ENCODE results near the gene PRUNE2.

The PRUNE2 gene

DNA sequence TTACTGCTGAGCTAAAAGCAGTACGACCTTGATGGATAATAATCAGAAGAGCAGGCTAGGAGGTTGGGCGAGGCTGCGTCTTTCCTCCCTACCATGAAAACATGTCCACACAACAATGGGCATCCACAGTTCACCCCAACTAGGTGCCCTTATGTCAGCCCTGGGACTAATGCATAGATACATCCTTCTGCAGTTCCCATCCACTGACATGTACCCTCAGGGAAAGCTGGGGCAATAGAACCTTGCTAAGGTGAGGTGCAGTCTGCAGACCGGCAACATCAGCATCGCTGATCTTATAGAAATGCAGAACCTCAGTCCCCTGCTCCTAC lies 697 bp upstream of the PRUNE2 start:
- WGBS (ENCODE audit: extremely low coverage, insufficient coverage, low lambda C conversion rate) = no CpG with 5 or more reads among the region's 5 CpGs
- peaks cover 6% of the 10 kb centered on the region for H3K4me1 ChIP-seq (ENCODE audit: control insufficient read depth, low read depth, low read length)

DNA sequence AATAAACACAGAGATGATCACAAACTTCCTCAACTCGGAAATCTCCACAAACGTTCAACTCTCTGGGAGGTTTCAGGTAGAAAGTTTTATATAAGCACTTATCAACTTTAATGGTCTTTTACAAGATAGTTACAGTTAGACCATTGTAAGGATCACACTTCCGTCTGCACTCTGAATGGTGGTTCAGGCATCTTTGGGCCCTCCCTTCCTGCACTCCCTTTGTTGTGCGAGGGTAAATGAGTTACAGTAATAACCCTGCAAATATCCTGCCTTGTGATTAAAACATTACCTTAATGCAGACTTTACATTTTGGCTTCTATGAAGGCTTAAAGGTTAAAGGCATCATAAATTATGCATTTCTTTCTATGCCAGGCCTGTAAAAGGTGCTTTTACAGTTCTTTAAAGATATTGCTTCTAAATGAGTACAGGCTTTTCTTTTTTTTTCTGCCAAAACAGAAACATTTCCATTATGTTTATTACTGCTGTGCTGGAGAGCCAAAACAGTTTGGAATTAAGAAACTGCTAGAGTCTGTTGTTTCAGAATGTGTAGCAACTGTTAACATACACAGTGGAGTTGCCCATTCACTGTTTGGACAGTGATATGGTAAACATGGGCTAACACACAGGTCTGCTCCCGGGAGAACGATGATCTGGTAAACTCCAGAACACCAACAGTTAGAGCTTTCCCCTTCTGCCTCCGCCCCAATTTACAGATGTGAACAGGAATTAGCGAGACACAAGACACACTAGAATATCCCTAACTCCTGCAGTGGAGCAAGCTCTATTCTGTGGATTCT lies 1.1 kb downstream of the PRUNE2 start:
- Histone ChIP-seq H3K27me3 (ENCODE audit: insufficient read depth, low read length, poor library complexity) (peaks cover 16% of the 10 kb centered on the region), H3K56ac (ENCODE audit: low read length) (no peak overlapping the region), H4K8ac (ENCODE audit: low read depth, low read length) (no peak overlapping the region), H3K4me1 (ENCODE audit: control insufficient read depth, low read depth, low read length) (peaks cover 6% of the 10 kb centered on the region), H3K9ac (ENCODE audit: low read length) (no peak overlapping the region), H3K4ac (ENCODE audit: low read depth, low read length) (no peak overlapping the region), H3K36me3 (ENCODE audit: control insufficient read depth, insufficient read depth, low read length) (no peaks in the 10 kb centered on the region), H4K5ac (ENCODE audit: low read length) (no peak overlapping the region), H3K23ac (ENCODE audit: low read length) (no peak overlapping the region), H3K4me3 (ENCODE audit: low read length) (no peak overlapping the region), H3K27ac (ENCODE audit: low read depth, low read length) (no peak overlapping the region), H3K79me1 (ENCODE audit: low read length) (no peaks in the 10 kb centered on the region), H2BK15ac (replicated peaks; ENCODE audit: low read depth) (no peak overlapping the region), H3K4me2 (ENCODE audit: low read length) (peak overlapping the region; percentile 87), H2BK120ac (ENCODE audit: low read depth, low read length) (no peak overlapping the region), H2BK5ac (ENCODE audit: low read length) (no peak overlapping the region), H3K18ac (ENCODE audit: low read length) (no peak overlapping the region), H3K79me2 (ENCODE audit: control insufficient read depth, insufficient read depth, low read length) (no peaks in the 10 kb centered on the region), H2AK5ac (ENCODE audit: low read length) (no peak overlapping the region)
- no peak for DNase-seq
- WGBS (ENCODE audit: extremely low coverage, insufficient coverage, low lambda C conversion rate) = no CpG with 5 or more reads among the region's 8 CpGs

More for the DNA sequence above, 697 bp upstream of the PRUNE2 start:
- Histone ChIP-seq H3K56ac (ENCODE audit: low read length) (peak overlapping the region; percentile 2), H3K9ac (ENCODE audit: low read length) (no peak overlapping the region), H3K79me1 (ENCODE audit: low read length) (no peaks in the 10 kb centered on the region), H3K27me3 (ENCODE audit: insufficient read depth, low read length, poor library complexity) (peaks cover 16% of the 10 kb centered on the region), H3K18ac (ENCODE audit: low read length) (no peak overlapping the region), H3K27ac (ENCODE audit: low read depth, low read length) (no peak overlapping the region), H4K5ac (ENCODE audit: low read length) (no peak overlapping the region), H3K79me2 (ENCODE audit: control insufficient read depth, insufficient read depth, low read length) (no peaks in the 10 kb centered on the region), H2AK5ac (ENCODE audit: low read length) (no peak overlapping the region), H4K8ac (ENCODE audit: low read depth, low read length) (no peak overlapping the region), H3K23ac (ENCODE audit: low read length) (no peak overlapping the region), H3K36me3 (ENCODE audit: control insufficient read depth, insufficient read depth, low read length) (no peaks in the 10 kb centered on the region), H2BK15ac (replicated peaks; ENCODE audit: low read depth) (no peak overlapping the region), H2BK5ac (ENCODE audit: low read length) (no peak overlapping the region), H2BK120ac (ENCODE audit: low read depth, low read length) (no peak overlapping the region), H3K4ac (ENCODE audit: low read depth, low read length) (no peak overlapping the region), H3K4me3 (ENCODE audit: low read length) (no peak overlapping the region), H3K4me2 (ENCODE audit: low read length) (peak overlapping the region; percentile 46)
- no peak for DNase-seq

DNA sequence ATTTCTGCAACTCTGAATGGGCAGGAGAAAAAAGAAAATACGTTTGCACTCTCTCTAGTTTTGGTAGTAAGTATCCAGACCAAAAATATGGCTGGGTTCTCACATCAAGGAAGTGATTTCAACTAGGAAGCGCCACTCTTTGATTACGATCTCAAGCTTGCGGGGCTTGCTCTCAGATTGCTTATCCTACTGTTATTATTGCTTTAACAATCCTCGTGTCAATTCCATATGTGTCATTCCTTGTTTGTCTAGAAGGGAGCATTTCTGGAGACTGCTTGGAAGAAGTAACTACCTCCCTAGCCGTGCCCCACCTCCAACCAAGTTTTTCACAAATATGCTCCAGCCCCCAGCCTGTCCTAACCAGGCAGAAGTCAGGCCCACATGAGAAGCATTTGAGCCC lies 3.5 kb downstream of the PRUNE2 start:
- peaks cover 14% of the 10 kb centered on the region for H3K27me3 ChIP-seq (ENCODE audit: insufficient read depth, low read length, poor library complexity)

DNA sequence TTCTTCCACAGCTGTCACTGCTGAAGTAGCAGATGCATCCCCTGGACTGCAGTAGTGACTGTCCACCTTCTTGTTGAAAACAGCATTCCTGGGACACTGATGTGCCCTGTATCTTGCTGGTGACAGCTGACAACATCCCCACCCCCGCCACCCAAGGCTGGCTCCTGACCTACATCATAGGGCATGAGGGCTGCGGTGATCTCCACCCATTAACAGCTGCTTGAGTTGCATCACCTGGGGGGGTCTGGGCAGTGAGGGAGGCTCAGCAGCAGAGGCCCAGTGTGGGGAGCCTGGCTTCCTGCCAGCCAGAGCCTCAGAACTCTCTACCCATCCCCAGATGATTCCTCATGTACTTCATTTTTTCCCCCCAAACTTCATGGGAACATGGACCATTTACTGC lies 4.1 kb downstream of the PRUNE2 start:
- no CpG with 5 or more reads among the region's 2 CpGs for WGBS (ENCODE audit: extremely low coverage, insufficient coverage, low lambda C conversion rate)
- Histone ChIP-seq H3K27me3 (ENCODE audit: insufficient read depth, low read length, poor library complexity) (peaks cover 9% of the 10 kb centered on the region), H3K56ac (ENCODE audit: low read length) (no peak overlapping the region), H3K79me2 (ENCODE audit: control insufficient read depth, insufficient read depth, low read length) (no peaks in the 10 kb centered on the region), H3K9ac (ENCODE audit: low read length) (no peak overlapping the region), H2AK5ac (ENCODE audit: low read length) (no peak overlapping the region), H3K36me3 (ENCODE audit: control insufficient read depth, insufficient read depth, low read length) (no peaks in the 10 kb centered on the region), H4K8ac (ENCODE audit: low read depth, low read length) (no peak overlapping the region), H2BK5ac (ENCODE audit: low read length) (no peak overlapping the region), H3K27ac (ENCODE audit: low read depth, low read length) (no peak overlapping the region), H3K4me1 (ENCODE audit: control insufficient read depth, low read depth, low read length) (peaks cover 6% of the 10 kb centered on the region), H2BK15ac (replicated peaks; ENCODE audit: low read depth) (no peak overlapping the region), H2BK120ac (ENCODE audit: low read depth, low read length) (no peak overlapping the region), H3K4me2 (ENCODE audit: low read length) (no peak overlapping the region), H3K18ac (ENCODE audit: low read length) (no peak overlapping the region), H4K5ac (ENCODE audit: low read length) (no peak overlapping the region), H3K4ac (ENCODE audit: low read depth, low read length) (no peak overlapping the region), H3K79me1 (ENCODE audit: low read length) (no peaks in the 10 kb centered on the region), H3K4me3 (ENCODE audit: low read length) (no peak overlapping the region), H3K23ac (ENCODE audit: low read length) (no peak overlapping the region)
- DNase-seq = peak; percentile 20

More for the DNA sequence above, 3.5 kb downstream of the PRUNE2 start:
- Histone ChIP-seq H3K4me2 (ENCODE audit: low read length) (no peak overlapping the region), H4K5ac (ENCODE audit: low read length) (no peak overlapping the region), H2BK5ac (ENCODE audit: low read length) (no peak overlapping the region), H3K18ac (ENCODE audit: low read length) (no peak overlapping the region), H2BK120ac (ENCODE audit: low read depth, low read length) (no peak overlapping the region), H4K8ac (ENCODE audit: low read depth, low read length) (no peak overlapping the region), H2AK5ac (ENCODE audit: low read length) (no peak overlapping the region), H3K23ac (ENCODE audit: low read length) (no peak overlapping the region), H3K56ac (ENCODE audit: low read length) (no peak overlapping the region), H3K4me3 (ENCODE audit: low read length) (no peak overlapping the region), H2BK15ac (replicated peaks; ENCODE audit: low read depth) (no peak overlapping the region), H3K79me1 (ENCODE audit: low read length) (no peaks in the 10 kb centered on the region), H3K79me2 (ENCODE audit: control insufficient read depth, insufficient read depth, low read length) (no peaks in the 10 kb centered on the region), H3K36me3 (ENCODE audit: control insufficient read depth, insufficient read depth, low read length) (no peaks in the 10 kb centered on the region), H3K4ac (ENCODE audit: low read depth, low read length) (no peak overlapping the region), H3K9ac (ENCODE audit: low read length) (no peak overlapping the region), H3K4me1 (ENCODE audit: control insufficient read depth, low read depth, low read length) (peaks cover 6% of the 10 kb centered on the region), H3K27ac (ENCODE audit: low read depth, low read length) (no peak overlapping the region)
- no CpG with 5 or more reads among the region's 6 CpGs for WGBS (ENCODE audit: extremely low coverage, insufficient coverage, low lambda C conversion rate)
- DNase-seq = no peak

DNA sequence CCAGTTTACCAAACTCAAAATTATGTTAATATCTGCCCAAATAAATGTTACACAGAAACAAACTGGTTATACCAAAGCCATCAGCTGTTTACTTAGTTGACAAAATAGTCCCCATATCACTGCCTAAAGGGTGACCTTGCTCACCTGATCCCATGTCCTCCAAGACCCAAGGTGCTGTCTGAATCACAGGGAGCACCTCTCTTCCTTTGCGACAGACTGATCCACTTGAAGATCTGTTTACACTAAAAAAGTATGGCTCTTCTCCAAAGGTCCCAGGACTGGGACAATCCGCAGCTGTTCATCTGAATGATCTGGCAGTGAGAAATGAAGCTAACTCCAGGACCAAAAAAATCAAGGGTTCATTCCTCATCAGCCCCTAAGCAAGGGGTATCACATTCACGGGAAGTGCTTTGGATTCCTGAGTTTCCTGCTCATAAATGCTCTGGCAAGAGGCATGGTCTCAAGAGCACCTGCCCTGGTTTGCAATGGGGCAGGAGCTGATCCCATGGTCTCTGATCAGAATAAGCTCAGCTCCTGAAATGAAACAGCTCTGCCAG lies 5.0 kb downstream of the PRUNE2 start:
- no peak overlapping the region for H3K4me2 ChIP-seq (ENCODE audit: low read length)

More for the DNA sequence above, 5.0 kb downstream of the PRUNE2 start:
- Histone ChIP-seq H2AK5ac (ENCODE audit: low read length) (no peak overlapping the region), H3K4me3 (ENCODE audit: low read length) (no peak overlapping the region), H3K79me1 (ENCODE audit: low read length) (no peaks in the 10 kb centered on the region), H3K4me1 (ENCODE audit: control insufficient read depth, low read depth, low read length) (peaks cover 4% of the 10 kb centered on the region), H3K27ac (ENCODE audit: low read depth, low read length) (no peak overlapping the region), H3K36me3 (ENCODE audit: control insufficient read depth, insufficient read depth, low read length) (no peaks in the 10 kb centered on the region), H3K79me2 (ENCODE audit: control insufficient read depth, insufficient read depth, low read length) (no peaks in the 10 kb centered on the region), H2BK120ac (ENCODE audit: low read depth, low read length) (no peak overlapping the region), H3K4ac (ENCODE audit: low read depth, low read length) (no peak overlapping the region), H3K18ac (ENCODE audit: low read length) (no peak overlapping the region), H3K9ac (ENCODE audit: low read length) (no peak overlapping the region), H2BK15ac (replicated peaks; ENCODE audit: low read depth) (no peak overlapping the region), H4K5ac (ENCODE audit: low read length) (no peak overlapping the region), H4K8ac (ENCODE audit: low read depth, low read length) (no peak overlapping the region), H3K23ac (ENCODE audit: low read length) (no peak overlapping the region), H2BK5ac (ENCODE audit: low read length) (no peak overlapping the region), H3K56ac (ENCODE audit: low read length) (no peak overlapping the region), H3K27me3 (ENCODE audit: insufficient read depth, low read length, poor library complexity) (peaks cover 9% of the 10 kb centered on the region)
- no peak for DNase-seq
- no CpG with 5 or more reads among the region's 3 CpGs for WGBS (ENCODE audit: extremely low coverage, insufficient coverage, low lambda C conversion rate)
